Activated CD8-positive, alpha-beta T cell treated with anti-CD3 and anti-CD28 coated beads, Interleukin-2, amount 10 ng/mL, durations not matched to agents 7 days and 5 days (primary cell): Measurements from ENCODE around the gene KRTAP12-1. TPM values are rescaled to one million over a fixed set of nuclear protein-coding genes. Genes with fewer than 3 reads are reported as not detected.
"Not testable (repeated sequence)": the region's sequence is repeated elsewhere in the genome, so short reads cannot be mapped to it uniquely, and the experiment has no call there.

ENCODE experiments used
- ATAC-seq: fragments of 150-1000 bp; cut with Tn5 transposase; one replicate; pipeline ENCODE4 v1.10.0; 2021; ENCODE audit warnings: moderate library complexity
- CTCF ChIA-PET: fragments of 350-600 bp; sonication (Branson Sonifier 250); formaldehyde crosslinking; loops from one replicate; lab custom pipeline; 2021; ENCODE audit warnings: antibody characterized with exemption; lab: Charles Lee
- POLR2A ChIA-PET: fragments of 350-600 bp; sonication (Branson Sonifier 250); formaldehyde crosslinking; loops from one replicate; lab custom pipeline; 2021; ENCODE audit warnings: antibody characterized with exemption; lab: Charles Lee
- DNase-seq: peaks from one replicate; pipeline ENCODE4 v3.0.0-alpha.2; 2020
- H3K27ac Mint-ChIP-seq: one replicate; pipeline ENCODE4 v1.8.0; 2021; ENCODE audit warnings: mild to moderate bottlenecking, mixed read lengths
- H3K27me3 Mint-ChIP-seq: one replicate; pipeline ENCODE4 v1.8.0; 2021; ENCODE audit warnings: low read depth, mixed read lengths
- H3K36me3 Mint-ChIP-seq: one replicate; pipeline ENCODE4 v1.8.0; 2021; ENCODE audit warnings: low read depth, mixed read lengths
- H3K4me1 Mint-ChIP-seq: one replicate; pipeline ENCODE4 v1.8.0; 2021; ENCODE audit warnings: low read depth, mixed read lengths
- H3K4me3 Mint-ChIP-seq: one replicate; pipeline ENCODE4 v1.8.0; 2021; ENCODE audit warnings: mild to moderate bottlenecking, mixed read lengths
- H3K9me3 Mint-ChIP-seq: one replicate; pipeline ENCODE4 v1.8.0; 2022; ENCODE audit warnings: mixed read lengths; ENCODE audit not compliant: insufficient read depth
- total RNA-seq, 2 experiments: library from RNA; stranded (reverse); gene quantifications; one replicate each; pipeline ENCODE4 v1.2.3, GENCODE V29; 2021

The KRTAP12-1 gene
- total RNA-seq, 2 experiments from 2014 or later: not detected

- Mint-ChIP-seq H3K36me3 (peaks cover 7% of the 10 kb centered on the region), H3K27me3 (peaks cover 45% of the 10 kb centered on the region), H3K4me1 (peaks cover 2% of the 10 kb centered on the region), H3K4me3 (no peak overlapping the region), H3K9me3 (peaks cover 24% of the 10 kb centered on the region), H3K27ac (no peak overlapping the region)
- DNase-seq: peak; percentile 19
- POLR2A ChIA-PET: no interaction called here
- CTCF ChIA-PET: no interaction called here
- no peak for ATAC-seq
Observed at GRCh38 chr21:44694776-44695175, 12.8 kb upstream of the KRTAP12-1 start.

DNA sequence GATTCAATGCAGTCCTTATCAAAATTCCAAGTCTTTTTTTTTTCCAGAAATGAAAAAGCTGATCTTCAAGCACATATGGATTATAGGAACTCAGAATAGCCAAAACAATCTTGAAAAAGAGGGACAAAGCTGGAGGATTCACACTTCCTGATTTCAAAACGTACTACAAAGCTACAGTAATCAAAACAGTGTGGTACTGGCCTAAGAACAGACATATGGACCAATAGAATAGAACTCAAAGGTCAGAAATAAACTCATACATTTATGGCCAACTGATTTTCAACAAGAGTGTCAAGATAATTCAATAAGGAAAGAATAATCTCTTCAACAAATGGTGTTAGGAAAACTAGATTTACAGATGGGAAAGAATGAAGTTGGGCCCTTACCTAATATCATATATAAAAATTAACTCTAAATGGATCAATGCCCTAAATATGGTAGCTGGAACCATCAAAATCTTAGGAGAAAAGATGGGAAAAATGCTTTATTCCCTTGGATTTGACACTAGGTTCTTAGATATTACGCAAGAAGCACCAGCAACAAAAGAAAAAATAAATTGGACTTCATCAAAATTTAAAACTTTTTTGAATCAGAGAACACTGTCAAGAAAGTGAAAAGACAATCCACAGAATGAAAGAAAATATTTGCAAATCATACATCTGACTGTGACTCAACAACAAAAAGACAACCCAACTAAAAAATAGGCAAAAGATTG is 11.0 kb upstream of the KRTAP12-1 start:
- Mint-ChIP-seq H3K27me3 (peaks cover 33% of the 10 kb centered on the region), H3K4me1 (peaks cover 2% of the 10 kb centered on the region), H3K4me3 (no peak overlapping the region), H3K27ac (no peak overlapping the region), H3K36me3 (peaks cover 7% of the 10 kb centered on the region), H3K9me3 (peaks cover 24% of the 10 kb centered on the region)
- CTCF ChIA-PET: no interaction called here
- POLR2A ChIA-PET: no interaction called here
- ATAC-seq: no peak
- no peak for DNase-seq

GRCh38 chr21:44691686-44692085 is 9.7 kb upstream of the KRTAP12-1 start:
- Mint-ChIP-seq H3K27me3 (peaks cover 21% of the 10 kb centered on the region), H3K4me3 (no peak overlapping the region), H3K9me3 (peaks cover 24% of the 10 kb centered on the region), H3K36me3 (peaks cover 7% of the 10 kb centered on the region), H3K4me1 (peaks cover 5% of the 10 kb centered on the region), H3K27ac (no peak overlapping the region)
- ATAC-seq: no peak
- DNase-seq: no peak
- ChIA-PET POLR2A (no interaction called here), CTCF (interaction anchor here (1.0 kb wide), 2 partner anchors 34 to 102 kb away, joined by 3 to 5 read pairs; partner anchors contain the start of gene KRTAP12-3)

DNA sequence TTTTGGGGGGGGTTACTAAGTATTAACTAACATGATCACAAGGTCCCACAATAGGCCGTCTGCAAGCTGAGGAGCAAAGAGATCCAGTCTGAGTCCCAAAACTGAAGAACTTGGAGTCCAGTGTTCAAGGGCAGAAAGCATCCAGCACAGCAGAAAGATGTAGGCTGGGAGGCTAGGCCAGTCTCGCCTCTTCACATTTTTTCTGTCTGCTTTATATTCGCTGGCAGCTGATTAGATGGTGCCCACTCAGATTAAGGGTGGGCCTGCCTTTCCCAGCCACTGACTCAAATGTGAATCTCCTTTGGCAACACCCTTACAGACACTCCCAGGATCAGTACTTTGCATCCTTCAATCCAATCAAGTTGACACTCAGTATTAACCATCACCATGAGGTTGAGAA is 7.8 kb upstream of the KRTAP12-1 start:
- H3K27ac Mint-ChIP-seq, H3K36me3 Mint-ChIP-seq, CTCF ChIA-PET, H3K4me3 Mint-ChIP-seq, POLR2A ChIA-PET, DNase-seq, ATAC-seq: not testable (repeated sequence)
- Mint-ChIP-seq H3K27me3 (peaks cover 18% of the 10 kb centered on the region), H3K9me3 (peaks cover 24% of the 10 kb centered on the region), H3K4me1 (peaks cover 11% of the 10 kb centered on the region)

GRCh38 chr21:44687671-44688070 is 5.7 kb upstream of the KRTAP12-1 start:
- POLR2A ChIA-PET: no interaction called here
- Mint-ChIP-seq H3K9me3 (peaks cover 10% of the 10 kb centered on the region), H3K4me3 (no peak overlapping the region), H3K27me3 (peaks cover 16% of the 10 kb centered on the region), H3K36me3 (peaks cover 4% of the 10 kb centered on the region), H3K4me1 (peaks cover 9% of the 10 kb centered on the region), H3K27ac (no peak overlapping the region)
- ATAC-seq: no peak
- no peak for DNase-seq
- CTCF ChIA-PET: no interaction called here

DNA sequence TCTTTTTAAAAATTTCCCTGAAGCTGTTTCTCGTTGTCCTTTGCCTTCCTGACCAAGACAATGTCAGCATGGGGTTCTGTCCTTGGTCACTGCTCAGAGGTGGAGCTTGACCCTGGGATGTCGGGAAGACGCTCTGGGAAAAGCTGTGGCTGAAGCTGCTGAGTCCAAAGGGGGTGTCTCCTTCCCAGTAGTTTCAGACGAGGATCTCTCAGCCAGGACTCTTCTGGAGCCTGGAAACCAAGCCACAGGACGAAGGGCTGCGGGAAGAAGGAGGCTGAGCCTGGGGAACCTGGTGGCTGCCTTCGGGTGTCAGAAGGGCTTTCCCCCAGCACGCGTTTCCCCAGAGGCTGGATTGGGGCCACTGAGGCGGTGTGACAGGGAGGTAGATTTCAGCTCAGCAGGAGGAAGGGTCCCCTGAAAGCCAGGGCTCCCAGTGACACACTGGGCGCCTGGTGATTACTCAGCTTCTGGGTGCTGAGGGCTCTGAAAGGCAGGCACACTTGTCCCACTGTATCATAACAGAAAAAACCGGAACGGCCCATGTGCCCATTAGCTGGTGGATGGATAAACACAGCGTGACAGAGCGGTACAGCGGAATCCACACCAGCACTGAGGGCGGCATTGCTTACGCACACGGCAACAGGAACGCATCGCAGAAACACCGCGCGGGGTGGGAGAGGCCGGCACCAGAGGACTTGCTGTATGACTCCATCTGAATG is 5.0 kb upstream of the KRTAP12-1 start:
- peaks cover 4% of the 10 kb centered on the region for H3K9me3 Mint-ChIP-seq
- ATAC-seq (no peak), DNase-seq (no peak)
- peaks cover 9% of the 10 kb centered on the region for H3K4me1 Mint-ChIP-seq
- no peak overlapping the region for H3K4me3 Mint-ChIP-seq
- ChIA-PET POLR2A (no interaction called here), CTCF (no interaction called here)
- H3K36me3 Mint-ChIP-seq: no peaks in the 10 kb centered on the region
- H3K27me3 Mint-ChIP-seq: peaks cover 14% of the 10 kb centered on the region
- no peak overlapping the region for H3K27ac Mint-ChIP-seq

GRCh38 chr21:44686000-44686781 is 4.2 kb upstream of the KRTAP12-1 start:
- Mint-ChIP-seq H3K36me3 (no peaks in the 10 kb centered on the region), H3K4me1 (peaks cover 9% of the 10 kb centered on the region), H3K9me3 (no peaks in the 10 kb centered on the region), H3K27me3 (peaks cover 8% of the 10 kb centered on the region), H3K4me3 (no peak overlapping the region), H3K27ac (no peak overlapping the region)
- DNase-seq (peak; percentile 17), ATAC-seq (no peak)
- ChIA-PET POLR2A (no interaction called here), CTCF (no interaction called here)

- POLR2A ChIA-PET, H3K4me1 Mint-ChIP-seq, H3K9me3 Mint-ChIP-seq, H3K27ac Mint-ChIP-seq, H3K27me3 Mint-ChIP-seq, H3K4me3 Mint-ChIP-seq, H3K36me3 Mint-ChIP-seq, ATAC-seq, CTCF ChIA-PET: not testable (repeated sequence)
- peak; percentile 18 for DNase-seq
Observed at GRCh38 chr21:44685050-44685449, 3.1 kb upstream of the KRTAP12-1 start.

DNA sequence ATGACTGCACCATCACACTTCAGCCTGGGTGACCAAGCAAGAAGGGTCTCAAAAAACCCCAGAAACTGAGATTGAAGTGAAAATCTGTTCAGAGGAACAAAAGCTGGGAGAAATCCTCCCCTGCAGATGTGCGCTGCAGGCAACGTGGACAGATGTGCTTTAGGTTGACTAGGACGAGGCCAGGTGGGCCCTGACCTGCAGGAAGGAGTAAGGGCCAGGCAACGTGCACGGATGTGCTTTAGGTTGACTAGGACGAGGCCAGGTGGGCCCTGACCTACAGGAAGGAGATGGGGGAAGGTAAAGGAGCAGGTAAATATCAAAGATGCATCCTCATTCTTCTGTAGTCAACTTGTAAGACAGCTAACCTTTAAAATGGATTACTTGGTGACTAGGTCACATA is 2.5 kb upstream of the KRTAP12-1 start:
- POLR2A ChIA-PET: no interaction called here
- CTCF ChIA-PET: no interaction called here
- no peak for DNase-seq

DNA sequence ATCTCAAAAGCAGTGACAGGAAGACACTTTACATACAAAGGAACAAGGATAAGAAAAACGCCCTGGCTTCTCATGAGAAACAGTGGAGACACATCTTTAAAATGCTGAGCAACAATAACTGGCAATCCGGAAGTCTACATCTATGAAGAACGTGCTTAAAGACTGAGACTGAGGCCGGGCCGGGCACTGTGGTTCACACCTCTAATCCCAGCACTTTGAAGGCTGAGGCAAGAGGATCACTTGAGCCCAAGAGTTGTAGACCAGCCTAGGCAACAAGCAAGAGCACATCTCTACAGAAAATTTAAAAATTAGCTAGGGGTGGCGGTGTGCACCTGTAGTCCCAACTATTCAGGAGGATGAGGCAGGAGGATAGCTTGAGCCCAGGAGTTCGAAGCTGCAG is 2.1 kb upstream of the KRTAP12-1 start:
- H3K4me3 Mint-ChIP-seq: no peak overlapping the region
- DNase-seq (no peak), ATAC-seq (no peak)
- peaks cover 9% of the 10 kb centered on the region for H3K4me1 Mint-ChIP-seq
- H3K27me3 Mint-ChIP-seq: peaks cover 11% of the 10 kb centered on the region
- no peaks in the 10 kb centered on the region for H3K36me3 Mint-ChIP-seq
- no peaks in the 10 kb centered on the region for H3K9me3 Mint-ChIP-seq
- POLR2A ChIA-PET: no interaction called here
- H3K27ac Mint-ChIP-seq: no peak overlapping the region
- CTCF ChIA-PET: no interaction called here

More for the DNA sequence above, 2.5 kb upstream of the KRTAP12-1 start:
- H3K27me3 Mint-ChIP-seq: peaks cover 10% of the 10 kb centered on the region
- no peaks in the 10 kb centered on the region for H3K9me3 Mint-ChIP-seq
- no peaks in the 10 kb centered on the region for H3K36me3 Mint-ChIP-seq
- H3K4me1 Mint-ChIP-seq: peaks cover 9% of the 10 kb centered on the region
- no peak overlapping the region for H3K27ac Mint-ChIP-seq
- H3K4me3 Mint-ChIP-seq: no peak overlapping the region
- no peak for ATAC-seq

GRCh38 chr21:44682580-44683151 is 703 bp upstream of the KRTAP12-1 start:
- Mint-ChIP-seq H3K27ac (no peak overlapping the region), H3K27me3 (peaks cover 11% of the 10 kb centered on the region), H3K36me3 (no peaks in the 10 kb centered on the region), H3K4me3 (no peak overlapping the region), H3K4me1 (peaks cover 9% of the 10 kb centered on the region), H3K9me3 (no peaks in the 10 kb centered on the region)
- no peak for DNase-seq
- ChIA-PET CTCF (interaction anchor here (1.0 to 1.1 kb wide), 3 partner anchors 9 to 172 kb away, joined by 3 to 4 read pairs (median 3); no protein-coding TSS in a partner anchor), POLR2A (no interaction called here)
- no peak for ATAC-seq
